GM23338 (cell line): Measurements from ENCODE around the gene SORBS2. TPM values are rescaled to one million over a fixed set of nuclear protein-coding genes. Genes with fewer than 3 reads are reported as not detected.

ENCODE experiments used
- ATAC-seq: fragments of 200-7000 bp; cut with Tn5 transposase; 3 replicates; pipeline ENCODE4 v1.9.1; 2020
- DNase-seq: peaks from one replicate; pipeline ENCODE4 v3.0.0-alpha.2; 2015; ENCODE audit warnings: low spot score
- H2AFZ ChIP-seq: fragments of 200-600 bp; sonication (generic); 2 replicates; pipeline ENCODE4 v1.8.0; 2016; ENCODE audit warnings: antibody characterized with exemption, mild to moderate bottlenecking, moderate library complexity
- H3F3A ChIP-seq: fragments of 200-600 bp; sonication (generic); replicated peaks from 2 replicates; pipeline ENCODE4 v1.8.0; 2017; ENCODE audit warnings: antibody characterized with exemption, mixed run types, low read depth
- H3K27ac ChIP-seq: fragments of 200-600 bp; sonication (generic); 2 replicates; pipeline ENCODE4 v1.6.1; 2016; ENCODE audit warnings: low read depth
- H3K27me3 ChIP-seq: fragments of 200-600 bp; sonication (generic); 2 replicates; pipeline ENCODE4 v1.8.0; 2016; ENCODE audit warnings: mild to moderate bottlenecking, mixed run types, moderate library complexity; ENCODE audit not compliant: insufficient read depth
- H3K36me3 ChIP-seq: fragments of 200-600 bp; sonication (generic); 2 replicates; pipeline ENCODE4 v1.8.0; 2016; ENCODE audit warnings: mild to moderate bottlenecking; ENCODE audit not compliant: insufficient read depth
- H3K4me1 ChIP-seq: fragments of 200-600 bp; sonication (generic); 2 replicates; pipeline ENCODE4 v1.8.0; 2016; ENCODE audit warnings: mild to moderate bottlenecking, moderate library complexity; ENCODE audit not compliant: insufficient read depth
- H3K4me2 ChIP-seq: fragments of 200-600 bp; sonication (generic); 2 replicates; pipeline ENCODE4 v1.7.1; 2017; ENCODE audit warnings: mixed run types
- H3K4me3 ChIP-seq: fragments of 200-600 bp; sonication (generic); 2 replicates; pipeline ENCODE4 v1.6.1; 2016; ENCODE audit warnings: mixed run types
- H3K79me2 ChIP-seq: fragments of 200-600 bp; sonication (generic); replicated peaks from 2 replicates; pipeline ENCODE4 v1.8.0; 2017; ENCODE audit warnings: mild to moderate bottlenecking; ENCODE audit not compliant: insufficient read depth
- H3K9me2 ChIP-seq: fragments of 200-600 bp; sonication (generic); 2 replicates; pipeline ENCODE4 v1.8.0; 2017; ENCODE audit not compliant: insufficient read depth
- H4K20me1 ChIP-seq: fragments of 200-600 bp; sonication (generic); replicated peaks from 2 replicates; pipeline ENCODE4 v1.8.0; 2017; ENCODE audit warnings: mild to moderate bottlenecking; ENCODE audit not compliant: insufficient read depth
- H3K27ac Mint-ChIP-seq: 2 replicates; pipeline ENCODE4 v1.8.0; 2020; ENCODE audit warnings: inconsistent platforms, mild to moderate bottlenecking, moderate library complexity, mixed read lengths
- H3K27me3 Mint-ChIP-seq: 3 replicates; pipeline ENCODE4 v1.8.0; 2022; ENCODE audit warnings: low read depth, mild to moderate bottlenecking, moderate library complexity, mixed read lengths, inconsistent platforms; ENCODE audit not compliant: insufficient read depth, poor library complexity
- H3K36me3 Mint-ChIP-seq: 3 replicates; pipeline ENCODE4 v1.8.0; 2021; ENCODE audit warnings: low read depth, mild to moderate bottlenecking, inconsistent platforms, moderate library complexity, mixed read lengths
- H3K4me1 Mint-ChIP-seq: 3 replicates; pipeline ENCODE4 v1.8.0; 2020; ENCODE audit warnings: mild to moderate bottlenecking, inconsistent platforms, mixed read lengths
- H3K4me3 Mint-ChIP-seq: 3 replicates; pipeline ENCODE4 v1.8.0; 2021; ENCODE audit warnings: moderate library complexity, mild to moderate bottlenecking, inconsistent platforms, mixed read lengths
- H3K9me3 Mint-ChIP-seq: 3 replicates; pipeline ENCODE4 v1.8.0; 2020; ENCODE audit warnings: moderate library complexity, mild to moderate bottlenecking, inconsistent platforms, mixed read lengths
- CREB1 ChIP-seq: fragments of 250-450 bp; sonication (Bioruptor Pico); IDR thresholded peaks from 2 replicates; pipeline ENCODE4 v1.5.0; 2020; ENCODE audit warnings: low read depth, mild to moderate bottlenecking, moderate library complexity
- CTCF ChIP-seq, 2 experiments: fragments of 200-600 bp in 1 of 2; sonication (generic) in 1 of 2; conservative IDR thresholded peaks; 2 replicates each; pipeline versions ENCODE4 v1.5.1 to v1.6.1; 2016 to 2017; ENCODE audit warnings: antibody characterized with exemption in 2 of 2, low read depth in 2 of 2, mild to moderate bottlenecking in 2 of 2, moderate library complexity in 1 of 2
- ETS1 ChIP-seq: IDR thresholded peaks from 2 replicates; pipeline ENCODE4 v1.6.1; 2016; ENCODE audit warnings: antibody characterized with exemption
- EZH2 ChIP-seq: fragments of 200-600 bp; sonication (generic); IDR thresholded peaks from one replicate; pipeline ENCODE4 v1.8.0; 2017; ENCODE audit warnings: antibody characterized with exemption, mild to moderate bottlenecking, low read depth; ENCODE audit not compliant: unreplicated experiment
- EZH2phosphoT487 ChIP-seq: fragments of 200-600 bp; sonication (generic); IDR thresholded peaks from one replicate; pipeline ENCODE4 v1.8.1; 2018; ENCODE audit warnings: antibody characterized with exemption; ENCODE audit not compliant: unreplicated experiment
- JUNB ChIP-seq: IDR thresholded peaks from one replicate; pipeline ENCODE4 v1.6.1; 2016; ENCODE audit warnings: antibody characterized with exemption; ENCODE audit not compliant: unreplicated experiment
- NANOG ChIP-seq: IDR thresholded peaks from 2 replicates; pipeline ENCODE4 v1.6.1; 2016; ENCODE audit warnings: antibody characterized with exemption, borderline replicate concordance
- POLR2AphosphoS5 ChIP-seq: IDR thresholded peaks from 2 replicates; pipeline ENCODE4 v1.6.1; 2016; ENCODE audit warnings: antibody characterized with exemption, low read depth
- REST ChIP-seq: IDR thresholded peaks from one replicate; pipeline ENCODE4 v1.6.1; 2018; ENCODE audit warnings: antibody characterized with exemption; ENCODE audit not compliant: unreplicated experiment
- ZNF114 ChIP-seq: fragments of 250-450 bp; sonication (Bioruptor Pico); IDR thresholded peaks from 2 replicates; pipeline ENCODE4 v1.5.0; 2020; ENCODE audit warnings: mild to moderate bottlenecking, moderate library complexity
- ZNF331 ChIP-seq: fragments of 250-450 bp; sonication (Bioruptor Pico); IDR thresholded peaks from 2 replicates; pipeline ENCODE4 v1.5.0; 2020; ENCODE audit warnings: low read depth, mild to moderate bottlenecking, moderate library complexity
- ZNF462 ChIP-seq: fragments of 250-450 bp; sonication (Bioruptor Pico); IDR thresholded peaks from 2 replicates; pipeline ENCODE4 v1.5.0; 2020; ENCODE audit warnings: mild to moderate bottlenecking, moderate library complexity
- polyA plus RNA-seq: library from polyadenylated mRNA; unstranded; fragments of >200 nt; fragmentation: Nextera tagmentation; extraction: Ambion mirVana; gene quantifications from 2 replicates; pipeline ENCODE4 v1.2.1, GENCODE V29; 2016
- total RNA-seq: library from RNA; depleted of rRNA; stranded (reverse); fragments of >200 nt; shearing (Covaris generic); gene quantifications from 2 replicates; pipeline ENCODE4 v1.2.3, GENCODE V29; 2014

SORBS2 gene
- total and polyA plus RNA-seq, 2 experiments from 2014 or later: 17.8 to 27.6 TPM

GRCh38 chr4:185695743-185696142 lies 116.3 kb downstream of the SORBS2 start (continued):
- TF ChIP-seq POLR2AphosphoS5 (no peak), ZNF331 (no peak), EZH2phosphoT487 (no peak)

- H3K4me2 ChIP-seq: no peak overlapping the region
- no peaks in the 10 kb centered on the region for H3K9me2 ChIP-seq
- H4K20me1 ChIP-seq: no peaks in the 10 kb centered on the region
- no peak overlapping the region for H2AFZ ChIP-seq
- Mint-ChIP-seq H3K4me1 (peaks cover 14% of the 10 kb centered on the region), H3K27me3 (no peaks in the 10 kb centered on the region), H3K27ac (peak overlapping the region; percentile 26; the same call in 1 of the 2 replicates), H3K4me3 (no peak overlapping the region), H3K9me3 (no peaks in the 10 kb centered on the region), H3K36me3 (no peaks in the 10 kb centered on the region)
- H3K27me3 ChIP-seq: no peaks in the 10 kb centered on the region
- H3K27ac ChIP-seq: no peak overlapping the region
- ATAC-seq (no peak), DNase-seq (no peak)
- H3K79me2 ChIP-seq: no peaks in the 10 kb centered on the region
- H3F3A ChIP-seq: no peaks in the 10 kb centered on the region
- no peak overlapping the region for H3K4me3 ChIP-seq
- H3K36me3 ChIP-seq: no peaks in the 10 kb centered on the region
- H3K4me1 ChIP-seq: peaks cover 4% of the 10 kb centered on the region
- TF ChIP-seq REST (no peak), EZH2 (no peak), EZH2phosphoT487 (no peak), ZNF462 (CRISPR knock-in tag) (no peak), POLR2AphosphoS5 (no peak), JUNB (no peak), ZNF114 (CRISPR knock-in tag) (no peak), CTCF (conservative IDR thresholded peaks at IDR 0.05; ENCODE audit: low read depth in 2 of 2) (no peak), ZNF331 (no peak), CREB1 (CRISPR knock-in tag) (no peak), NANOG (no peak), ETS1 (no peak)
Measured at GRCh38 chr4:185693548-185694215, 118.3 kb downstream of the SORBS2 start.
